Osteoblast (primary cell): ENCODE data around the gene UEVLD. TPM values are rescaled to one million over a fixed set of nuclear protein-coding genes. Genes with fewer than 3 reads are reported as not detected.

Source experiments
- DNase-seq: peaks from one replicate; pipeline ENCODE4 v3.0.0; 2011; ENCODE audit warnings: low spot score, mixed read lengths; ENCODE audit not compliant: insufficient read length; ENCODE audit errors: missing footprints
- H2AFZ ChIP-seq: 2 replicates; pipeline ENCODE4 v1.6.0; 2011; ENCODE audit warnings: mild to moderate bottlenecking, low read length
- H3K27ac ChIP-seq: 2 replicates; pipeline ENCODE4 v1.5.1; 2011; ENCODE audit warnings: mild to moderate bottlenecking, low read depth, low read length, moderate library complexity
- H3K27me3 ChIP-seq: 2 replicates; pipeline ENCODE4 v1.6.0; 2012; ENCODE audit warnings: mild to moderate bottlenecking, control low read depth, inconsistent platforms, low read length, moderate library complexity; ENCODE audit not compliant: insufficient read depth
- H3K36me3 ChIP-seq: 2 replicates; pipeline ENCODE4 v1.5.1; 2011; ENCODE audit warnings: mild to moderate bottlenecking, low read length, control low read depth, moderate library complexity; ENCODE audit not compliant: insufficient read depth
- H3K4me1 ChIP-seq: 2 replicates; pipeline ENCODE4 v1.5.1; 2011; ENCODE audit warnings: mild to moderate bottlenecking, low read length, control low read depth, moderate library complexity; ENCODE audit not compliant: insufficient read depth
- H3K4me2 ChIP-seq: 2 replicates; pipeline ENCODE4 v1.6.0; 2011; ENCODE audit warnings: mild to moderate bottlenecking, low read length; ENCODE audit not compliant: insufficient read depth
- H3K4me3 ChIP-seq: fragments of 200-600 bp; sonication (generic); 3 replicates; pipeline ENCODE4 v1.5.1; 2012; ENCODE audit warnings: mild to moderate bottlenecking, low read length, inconsistent platforms; ENCODE audit not compliant: insufficient read depth
- H3K79me2 ChIP-seq: 2 replicates; pipeline ENCODE4 v1.6.0; 2012; ENCODE audit warnings: mild to moderate bottlenecking, low read length, control low read depth, inconsistent platforms; ENCODE audit not compliant: insufficient read depth
- H3K9me3 ChIP-seq: 2 replicates; pipeline ENCODE4 v1.5.1; 2011; ENCODE audit warnings: low read depth, low read length, control low read depth
- H4K20me1 ChIP-seq: 2 replicates; pipeline ENCODE4 v1.6.0; 2012; ENCODE audit warnings: mild to moderate bottlenecking, low read length, control low read depth; ENCODE audit not compliant: insufficient read depth
- CTCF ChIP-seq: IDR thresholded peaks from 2 replicates; pipeline ENCODE4 v1.5.1; 2011; ENCODE audit warnings: mild to moderate bottlenecking, low read depth, low read length, moderate library complexity; ENCODE audit errors: extremely low read depth
- total RNA-seq: library from RNA; depleted of rRNA; stranded (reverse); fragments of >200 nt; gene quantifications from 2 replicates; pipeline ENCODE4 v1.2.3, GENCODE V29; 2012

Gene UEVLD
- total RNA-seq, 1 donor: 26.8 TPM

GRCh38 chr11:18493310-18493709 is 95.2 kb downstream of the UEVLD start:
- Histone ChIP-seq H3K4me1 (peaks cover 20% of the 10 kb centered on the region), H3K36me3 (peaks cover 25% of the 10 kb centered on the region), H3K79me2 (peaks cover 5% of the 10 kb centered on the region), H3K27ac (no peak overlapping the region), H3K4me3 (no peak overlapping the region), H4K20me1 (no peaks in the 10 kb centered on the region), H3K27me3 (no peaks in the 10 kb centered on the region), H3K4me2 (no peak overlapping the region), H3K9me3 (no peaks in the 10 kb centered on the region), H2AFZ (no peak overlapping the region)
- no peak for DNase-seq
- no peak for TF ChIP-seq CTCF

GRCh38 chr11:18492888-18493287 is 95.6 kb downstream of the UEVLD start:
- H2AFZ ChIP-seq: no peak overlapping the region
- H3K9me3 ChIP-seq: no peaks in the 10 kb centered on the region
- no peak for TF ChIP-seq CTCF
- peaks cover 20% of the 10 kb centered on the region for H3K4me1 ChIP-seq
- H3K4me3 ChIP-seq: no peak overlapping the region
- H3K79me2 ChIP-seq: peaks cover 5% of the 10 kb centered on the region
- H3K27me3 ChIP-seq: no peaks in the 10 kb centered on the region
- H3K36me3 ChIP-seq: peaks cover 20% of the 10 kb centered on the region
- no peak for DNase-seq
- no peak overlapping the region for H3K27ac ChIP-seq
- H3K4me2 ChIP-seq: no peak overlapping the region
- no peaks in the 10 kb centered on the region for H4K20me1 ChIP-seq

- H3K79me2 ChIP-seq: peaks cover 5% of the 10 kb centered on the region
- H3K9me3 ChIP-seq: no peaks in the 10 kb centered on the region
- H3K36me3 ChIP-seq: peaks cover 13% of the 10 kb centered on the region
- no peak overlapping the region for H2AFZ ChIP-seq
- no peak overlapping the region for H3K4me2 ChIP-seq
- no peak overlapping the region for H3K4me3 ChIP-seq
- no peak for TF ChIP-seq CTCF
- H3K4me1 ChIP-seq: peaks cover 20% of the 10 kb centered on the region
- no peak for DNase-seq
- H3K27me3 ChIP-seq: no peaks in the 10 kb centered on the region
- no peak overlapping the region for H3K27ac ChIP-seq
- no peaks in the 10 kb centered on the region for H4K20me1 ChIP-seq
Observed at GRCh38 chr11:18491924-18492323, 96.6 kb downstream of the UEVLD start.

GRCh38 chr11:18490736-18491485 is 97.6 kb downstream of the UEVLD start:
- Histone ChIP-seq H3K9me3 (no peaks in the 10 kb centered on the region), H3K79me2 (peaks cover 5% of the 10 kb centered on the region), H2AFZ (no peak overlapping the region), H4K20me1 (no peaks in the 10 kb centered on the region), H3K4me3 (no peak overlapping the region), H3K36me3 (peaks cover 13% of the 10 kb centered on the region), H3K4me2 (no peak overlapping the region), H3K27ac (no peak overlapping the region), H3K27me3 (no peaks in the 10 kb centered on the region), H3K4me1 (peaks cover 20% of the 10 kb centered on the region)
- no peak for DNase-seq
- TF ChIP-seq CTCF: no peak
